GM23248 (cell line): ENCODE data around the gene JHY.

ENCODE experiments used
- EZH2 ChIP-seq: fragments of 200-600 bp; sonication (generic); IDR thresholded peaks from 2 replicates; pipeline ENCODE4 v1.6.1; 2018; ENCODE audit warnings: antibody characterized with exemption, mild to moderate bottlenecking; ENCODE audit not compliant: insufficient read depth, poor library complexity, severe bottlenecking
- EZH2phosphoT487 ChIP-seq: fragments of 200-600 bp; sonication (generic); IDR thresholded peaks from 2 replicates; pipeline ENCODE4 v1.6.1; 2018; ENCODE audit warnings: antibody characterized with exemption, moderate library complexity, mild to moderate bottlenecking, low read depth; ENCODE audit not compliant: insufficient read depth

DNA sequence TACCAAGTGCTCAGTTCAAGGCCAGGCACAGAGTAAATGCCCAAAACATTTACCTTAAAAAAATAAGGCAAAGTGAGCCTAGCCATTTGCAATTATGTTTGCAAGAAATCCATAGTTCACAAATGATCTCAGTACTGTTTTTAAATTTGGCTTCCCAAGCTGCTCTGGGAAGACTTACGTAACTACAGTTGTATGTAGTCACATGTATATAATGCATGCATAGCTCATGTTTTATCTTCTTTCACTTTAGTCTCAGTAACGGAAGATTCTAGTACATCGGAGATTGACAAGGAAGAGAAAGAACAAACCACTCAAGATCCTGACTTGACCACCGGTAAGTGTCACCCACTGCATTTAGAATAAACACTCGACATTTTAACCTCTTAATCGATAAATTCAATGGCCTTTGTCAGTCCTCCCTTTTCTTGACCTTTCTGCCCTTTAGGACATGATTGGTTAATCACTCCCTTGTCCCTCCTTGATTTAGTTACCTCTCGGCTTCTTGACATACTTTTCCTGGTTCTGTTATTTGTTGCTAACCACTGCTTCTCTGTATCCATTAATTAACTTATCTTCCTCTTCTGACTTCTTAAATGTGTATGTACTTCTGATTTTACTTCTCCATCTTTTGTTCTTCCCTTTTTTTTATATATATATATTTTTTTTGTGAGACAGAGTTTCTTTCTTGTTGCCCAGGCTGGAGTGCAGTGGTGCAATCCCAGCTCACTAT is 18.0 kb upstream of the JHY start:
- TF ChIP-seq EZH2 (no peak), EZH2phosphoT487 (no peak)
